B cell (primary cell): Measurements from ENCODE around the gene FHIT. TPM values are rescaled to one million over a fixed set of nuclear protein-coding genes. Genes with fewer than 3 reads are reported as not detected.

Experiments
- ATAC-seq: fragments of 200-7000 bp; cut with Tn5 transposase; one replicate; pipeline ENCODE4 v1.10.0; 2021; ENCODE audit warnings: low read depth, mild to moderate bottlenecking, moderate number of reproducible peaks, moderate library complexity
- CTCF ChIA-PET: fragments of 350-600 bp; sonication (Branson Sonifier 250); formaldehyde crosslinking; loops from one replicate; lab custom pipeline; 2021; ENCODE audit warnings: antibody characterized with exemption, inconsistent platforms; lab: Charles Lee
- POLR2A ChIA-PET: fragments of 350-600 bp; sonication (Branson Sonifier 250); formaldehyde crosslinking; loops from one replicate; lab custom pipeline; 2021; ENCODE audit warnings: antibody characterized with exemption; lab: Charles Lee
- DNase-seq: peaks from one replicate; pipeline ENCODE4 v3.0.0; 2013
- H2AFZ ChIP-seq: 2 replicates; pipeline ENCODE4 v1.6.1; 2012; ENCODE audit warnings: mild to moderate bottlenecking, low read depth, low read length; ENCODE audit not compliant: insufficient read depth, poor library complexity, severe bottlenecking
- H3K27ac ChIP-seq, 2 donors: 1 replicate in 1 of 2; 2 replicates in 1 of 2; pipeline ENCODE4 v1.5.1; 2012 to 2013; ENCODE audit warnings: low read length in 2 of 2, mild to moderate bottlenecking in 2 of 2, moderate library complexity in 1 of 2
- H3K27me3 ChIP-seq, 4 experiments: fragments of 200-600 bp in 1 of 4; sonication (generic) in 1 of 4; replicated peaks in 1 of 4; 1 replicate in 2 of 4; 2 replicates in 2 of 4; pipeline versions ENCODE4 v1.6.1 to v1.7.0; 2013 to 2016; ENCODE audit warnings: low read length in 3 of 4, mild to moderate bottlenecking in 2 of 4, mixed read lengths in 1 of 4, moderate library complexity in 1 of 4; ENCODE audit not compliant: insufficient read depth in 4 of 4, control insufficient read depth in 3 of 4; ENCODE audit errors: control extremely low read depth in 1 of 4
- H3K36me3 ChIP-seq, 2 experiments: replicated peaks in 1 of 2; 1 replicate in 1 of 2; 2 replicates in 1 of 2; pipeline versions ENCODE4 v1.6.1 to v1.7.1; 2013; ENCODE audit warnings: low read length in 1 of 2; ENCODE audit not compliant: insufficient read depth in 2 of 2, control insufficient read depth in 1 of 2; ENCODE audit errors: control extremely low read depth in 1 of 2, extremely low read depth in 1 of 2
- H3K4me1 ChIP-seq, 2 donors: fragments of 200-600 bp in 1 of 2; sonication (generic) in 1 of 2; 1 replicate in 1 of 2; 2 replicates in 1 of 2; pipeline versions ENCODE4 v1.5.1 to v1.6.1; 2013 to 2017; ENCODE audit warnings: low read length in 2 of 2; ENCODE audit not compliant: control insufficient read depth in 2 of 2, insufficient read depth in 2 of 2
- H3K4me2 ChIP-seq: replicated peaks from 2 replicates; pipeline ENCODE3; 2012; ENCODE audit warnings: mild to moderate bottlenecking, low read depth, low read length; ENCODE audit not compliant: poor library complexity, severe bottlenecking
- H3K4me3 ChIP-seq, 5 experiments: fragments of 200-600 bp in 1 of 5; sonication (generic) in 1 of 5; 1 replicate in 3 of 5; 2 replicates in 2 of 5; pipeline versions ENCODE4 v1.5.1 to v1.7.0; 2011 to 2016; ENCODE audit warnings: low read length in 4 of 5, mild to moderate bottlenecking in 4 of 5, low read depth in 2 of 5, control low read depth in 1 of 5, moderate library complexity in 1 of 5; ENCODE audit not compliant: insufficient read depth in 1 of 5; ENCODE audit errors: control extremely low read depth in 1 of 5, extremely low read depth in 1 of 5
- H3K79me2 ChIP-seq: fragments of 200-600 bp; sonication (generic); one replicate; pipeline ENCODE4 v1.6.0; 2016; ENCODE audit warnings: low read length; ENCODE audit not compliant: control insufficient read depth, insufficient read depth
- H3K9ac ChIP-seq: fragments of 200-600 bp; sonication (generic); 2 replicates; pipeline ENCODE4 v1.6.1; 2017; ENCODE audit warnings: mild to moderate bottlenecking, low read length, moderate library complexity
- H3K9me3 ChIP-seq, 3 donors: one replicate each; pipeline versions ENCODE4 v1.6.1 to v1.7.1; 2013; ENCODE audit warnings: low read length in 2 of 3; ENCODE audit not compliant: control insufficient read depth in 2 of 3, insufficient read depth in 1 of 3; ENCODE audit errors: control extremely low read depth in 1 of 3
- H4K20me1 ChIP-seq: 2 replicates; pipeline ENCODE4 v1.6.0; 2012; ENCODE audit warnings: mild to moderate bottlenecking, low read length; ENCODE audit not compliant: insufficient read depth, control insufficient read depth, poor library complexity, severe bottlenecking
- H3K27ac Mint-ChIP-seq: one replicate; pipeline ENCODE4 v1.8.0; 2021; ENCODE audit warnings: mixed read lengths
- H3K27me3 Mint-ChIP-seq: one replicate; pipeline ENCODE4 v1.8.0; 2021; ENCODE audit warnings: mixed read lengths
- H3K4me1 Mint-ChIP-seq: one replicate; pipeline ENCODE4 v1.8.0; 2021; ENCODE audit warnings: mixed read lengths
- H3K4me3 Mint-ChIP-seq: one replicate; pipeline ENCODE4 v1.8.0; 2021; ENCODE audit warnings: mixed read lengths
- H3K9me3 Mint-ChIP-seq: one replicate; pipeline ENCODE4 v1.8.0; 2022; ENCODE audit warnings: mixed read lengths; ENCODE audit not compliant: insufficient read depth
- EZH2 ChIP-seq: IDR thresholded peaks from 2 replicates; pipeline ENCODE4 v1.6.1; 2012; ENCODE audit warnings: borderline replicate concordance, low read depth, mild to moderate bottlenecking, moderate library complexity, low read length; ENCODE audit not compliant: insufficient read depth, poor library complexity, severe bottlenecking
- WGBS: methylation state at CpG from one replicate; pipeline ENCODE4 v1.1.5; 2013; ENCODE audit warnings: missing lambda C conversion rate; ENCODE audit not compliant: insufficient coverage; 5-methylcytosine and 5-hydroxymethylcytosine counted together
- intact Hi-C: fragments of 100-400 bp; cut with micrococcal nuclease; formaldehyde crosslinking; loops from one replicate; pipeline ENCODE4 v1.10.0; 2022
- polyA plus RNA-seq: library from polyadenylated mRNA; depleted of rRNA; stranded (reverse); fragments of >200 nt; gene quantifications from 2 replicates; pipeline ENCODE4 v1.2.3, GENCODE V29; 2012
- total RNA-seq, 2 donors: library from RNA; stranded (reverse); fragments of 120-200 nt in 1 of 2; gene quantifications; 1 replicate in 1 of 2; 2 replicates in 1 of 2; pipeline versions ENCODE4 v1.2.3 to v1.2.4, GENCODE V29; 2013 to 2022
- TF ChIP-seq, protein P1 (sequence below): fragments of 200-600 bp; IDR thresholded peaks from one replicate; pipeline ENCODE4 v1.8.0; 2022; ENCODE audit warnings: antibody characterized with exemption, mild to moderate bottlenecking

Gene FHIT
- total and polyA plus RNA-seq, 2 donors (not counting 1 experiment from before 2014, with no cell fraction given) = 1.7 to 7.8 TPM

DNA sequence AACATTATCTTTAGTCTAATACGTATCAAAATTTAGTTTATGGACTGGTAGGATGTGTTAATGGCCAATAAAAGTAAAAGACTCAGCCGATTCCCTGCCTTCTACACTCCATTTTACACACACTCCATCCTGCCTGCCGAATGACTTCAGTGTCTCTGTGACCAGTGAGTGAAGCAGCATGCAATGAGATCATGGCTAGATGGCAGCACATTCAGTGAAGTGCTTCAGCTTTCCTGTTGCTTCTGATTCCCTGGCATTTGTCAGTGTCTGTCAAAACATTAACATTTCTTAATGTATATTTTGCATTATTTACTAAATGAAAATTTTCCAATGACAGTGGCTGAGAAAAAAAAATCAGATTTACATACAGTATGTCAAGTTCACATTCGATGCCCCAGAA, 412.0 kb downstream of the FHIT start:
- ChIA-PET POLR2A (no interaction called here), CTCF (no interaction called here)
- H3K27me3 Mint-ChIP-seq = no peaks in the 10 kb centered on the region
- H3K4me2 ChIP-seq = no peak overlapping the region
- no peaks in the 10 kb centered on the region for H3K9me3 Mint-ChIP-seq
- H3K4me3 ChIP-seq = no peak overlapping the region
- no peak overlapping the region for H3K27ac Mint-ChIP-seq
- no peaks in the 10 kb centered on the region for H3K9me3 ChIP-seq
- no peaks in the 10 kb centered on the region for H3K4me1 ChIP-seq
- no peaks in the 10 kb centered on the region for H3K27me3 ChIP-seq
- intact Hi-C loops = no loop called here
- H3K4me1 Mint-ChIP-seq = no peaks in the 10 kb centered on the region
- ATAC-seq (no peak), DNase-seq (no peak)
- H3K36me3 ChIP-seq = no peaks in the 10 kb centered on the region
- no peaks in the 10 kb centered on the region for H3K79me2 ChIP-seq
- H3K9ac ChIP-seq = no peak overlapping the region
- H3K27ac ChIP-seq = no peak overlapping the region
- WGBS = 92% methylated on average over 2 of the region's 4 CpGs
- H2AFZ ChIP-seq = no peak overlapping the region
- no peak overlapping the region for H3K4me3 Mint-ChIP-seq
- TF ChIP-seq, protein P1, sequence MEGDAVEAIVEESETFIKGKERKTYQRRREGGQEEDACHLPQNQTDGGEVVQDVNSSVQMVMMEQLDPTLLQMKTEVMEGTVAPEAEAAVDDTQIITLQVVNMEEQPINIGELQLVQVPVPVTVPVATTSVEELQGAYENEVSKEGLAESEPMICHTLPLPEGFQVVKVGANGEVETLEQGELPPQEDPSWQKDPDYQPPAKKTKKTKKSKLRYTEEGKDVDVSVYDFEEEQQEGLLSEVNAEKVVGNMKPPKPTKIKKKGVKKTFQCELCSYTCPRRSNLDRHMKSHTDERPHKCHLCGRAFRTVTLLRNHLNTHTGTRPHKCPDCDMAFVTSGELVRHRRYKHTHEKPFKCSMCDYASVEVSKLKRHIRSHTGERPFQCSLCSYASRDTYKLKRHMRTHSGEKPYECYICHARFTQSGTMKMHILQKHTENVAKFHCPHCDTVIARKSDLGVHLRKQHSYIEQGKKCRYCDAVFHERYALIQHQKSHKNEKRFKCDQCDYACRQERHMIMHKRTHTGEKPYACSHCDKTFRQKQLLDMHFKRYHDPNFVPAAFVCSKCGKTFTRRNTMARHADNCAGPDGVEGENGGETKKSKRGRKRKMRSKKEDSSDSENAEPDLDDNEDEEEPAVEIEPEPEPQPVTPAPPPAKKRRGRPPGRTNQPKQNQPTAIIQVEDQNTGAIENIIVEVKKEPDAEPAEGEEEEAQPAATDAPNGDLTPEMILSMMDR = no peak
- no peak for TF ChIP-seq EZH2
- H4K20me1 ChIP-seq = no peaks in the 10 kb centered on the region

DNA sequence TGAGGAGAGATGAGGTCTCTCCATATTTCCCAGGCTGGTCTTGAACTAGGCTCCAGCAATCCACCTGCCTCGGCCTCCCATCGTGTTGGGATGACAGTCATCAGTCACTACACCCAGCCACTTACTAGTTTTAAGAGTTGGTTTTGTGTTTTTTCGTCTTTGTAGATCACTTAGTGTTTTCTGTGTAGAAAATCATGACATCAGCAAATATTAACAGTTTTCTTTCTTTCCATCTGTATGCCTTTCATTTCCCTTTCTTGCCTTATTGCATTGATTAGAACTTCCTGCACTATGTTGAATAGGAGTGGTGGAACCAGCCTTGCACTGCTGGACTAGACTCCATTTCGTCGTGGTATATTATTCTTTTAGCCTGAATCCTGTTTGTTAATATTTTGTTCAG, 415.5 kb downstream of the FHIT start:
- Histone ChIP-seq H3K9ac (no peak overlapping the region), H3K9me3 (no peaks in the 10 kb centered on the region), H3K4me2 (no peak overlapping the region), H3K27ac (no peak overlapping the region), H3K27me3 (no peaks in the 10 kb centered on the region), H3K4me1 (no peaks in the 10 kb centered on the region), H2AFZ (no peak overlapping the region), H3K4me3 (no peak overlapping the region), H4K20me1 (no peaks in the 10 kb centered on the region), H3K36me3 (no peaks in the 10 kb centered on the region), H3K79me2 (no peaks in the 10 kb centered on the region)
- ChIA-PET POLR2A (no interaction called here), CTCF (no interaction called here)
- H3K27ac Mint-ChIP-seq = no peak overlapping the region
- intact Hi-C loops = no loop called here
- TF ChIP-seq EZH2 = no peak
- TF ChIP-seq, protein P1 = no peak
- no peaks in the 10 kb centered on the region for H3K9me3 Mint-ChIP-seq
- H3K4me3 Mint-ChIP-seq = no peak overlapping the region
- H3K4me1 Mint-ChIP-seq = no peaks in the 10 kb centered on the region
- DNase-seq (no peak), ATAC-seq (no peak)
- no peaks in the 10 kb centered on the region for H3K27me3 Mint-ChIP-seq
- WGBS = no CpG with 5 or more reads among the region's 5 CpGs
